Neuron (in vitro differentiated cells): ENCODE data around the gene SLC35F3.

ENCODE experiments used
- H2AFZ ChIP-seq: one replicate; pipeline ENCODE4 v1.6.1; 2013; ENCODE audit warnings: low read depth, mild to moderate bottlenecking, inconsistent platforms, low read length, moderate library complexity
- H3K27me3 ChIP-seq: one replicate; pipeline ENCODE4 v1.6.1; 2013; ENCODE audit warnings: low read length; ENCODE audit not compliant: insufficient read depth
- H3K36me3 ChIP-seq: one replicate; pipeline ENCODE4 v1.6.1; 2013; ENCODE audit warnings: low read length; ENCODE audit not compliant: insufficient read depth
- H3K4me1 ChIP-seq: one replicate; pipeline ENCODE4 v1.6.1; 2013; ENCODE audit warnings: low read length; ENCODE audit not compliant: insufficient read depth
- H3K4me3 ChIP-seq: 2 replicates; pipeline ENCODE4 v1.5.1; 2013; ENCODE audit warnings: mild to moderate bottlenecking, low read length, moderate library complexity
- H3K9me3 ChIP-seq: one replicate; pipeline ENCODE4 v1.6.1; 2013; ENCODE audit warnings: low read length

The SLC35F3 gene

GRCh38 chr1:234039603-234040002 is 135.1 kb downstream of the SLC35F3 start:
- Histone ChIP-seq H3K36me3 (no peaks in the 10 kb centered on the region), H3K4me3 (no peak overlapping the region), H3K27me3 (no peaks in the 10 kb centered on the region), H2AFZ (no peak overlapping the region), H3K9me3 (no peaks in the 10 kb centered on the region), H3K4me1 (no peaks in the 10 kb centered on the region)

- no peaks in the 10 kb centered on the region for H3K4me1 ChIP-seq
- no peak overlapping the region for H2AFZ ChIP-seq
- H3K27me3 ChIP-seq, result no peaks in the 10 kb centered on the region
- H3K4me3 ChIP-seq, result no peak overlapping the region
- H3K9me3 ChIP-seq, result no peaks in the 10 kb centered on the region
- H3K36me3 ChIP-seq, result no peaks in the 10 kb centered on the region
Observed at GRCh38 chr1:234040446-234041317, 136.2 kb downstream of the SLC35F3 start.

GRCh38 chr1:234044079-234044478 is 139.6 kb downstream of the SLC35F3 start:
- Histone ChIP-seq H3K9me3 (no peaks in the 10 kb centered on the region), H2AFZ (no peak overlapping the region)

GRCh38 chr1:234047123-234047522 is 142.6 kb downstream of the SLC35F3 start:
- H3K27me3 ChIP-seq, result no peaks in the 10 kb centered on the region
- H3K36me3 ChIP-seq, result no peaks in the 10 kb centered on the region
- no peaks in the 10 kb centered on the region for H3K4me1 ChIP-seq
- no peak overlapping the region for H3K4me3 ChIP-seq
- no peak overlapping the region for H2AFZ ChIP-seq
- H3K9me3 ChIP-seq, result no peaks in the 10 kb centered on the region

More at GRCh38 chr1:234044079-234044478, 139.6 kb downstream of the SLC35F3 start:
- Histone ChIP-seq H3K4me1 (no peaks in the 10 kb centered on the region), H3K4me3 (no peak overlapping the region), H3K27me3 (no peaks in the 10 kb centered on the region), H3K36me3 (no peaks in the 10 kb centered on the region)

- Histone ChIP-seq H3K27me3 (no peaks in the 10 kb centered on the region), H2AFZ (no peak overlapping the region), H3K9me3 (no peaks in the 10 kb centered on the region), H3K4me1 (no peaks in the 10 kb centered on the region), H3K36me3 (no peaks in the 10 kb centered on the region), H3K4me3 (no peak overlapping the region)
Observed at GRCh38 chr1:234062166-234062565, 157.7 kb downstream of the SLC35F3 start.

- Histone ChIP-seq H3K4me3 (no peak overlapping the region), H3K27me3 (no peaks in the 10 kb centered on the region), H2AFZ (no peak overlapping the region), H3K9me3 (no peaks in the 10 kb centered on the region), H3K4me1 (no peaks in the 10 kb centered on the region), H3K36me3 (no peaks in the 10 kb centered on the region)
Observed at GRCh38 chr1:234065794-234066447, 161.4 kb downstream of the SLC35F3 start.

- no peaks in the 10 kb centered on the region for H3K36me3 ChIP-seq
- H3K4me1 ChIP-seq, result no peaks in the 10 kb centered on the region
Observed at GRCh38 chr1:234067581-234068337, 163.3 kb downstream of the SLC35F3 start.

GRCh38 chr1:234069760-234070159 is 165.3 kb downstream of the SLC35F3 start:
- H2AFZ ChIP-seq, result no peak overlapping the region
- no peaks in the 10 kb centered on the region for H3K4me1 ChIP-seq
- H3K36me3 ChIP-seq, result no peaks in the 10 kb centered on the region
- H3K9me3 ChIP-seq, result no peaks in the 10 kb centered on the region
- H3K4me3 ChIP-seq, result no peak overlapping the region
- H3K27me3 ChIP-seq, result no peaks in the 10 kb centered on the region

More at GRCh38 chr1:234067581-234068337, 163.3 kb downstream of the SLC35F3 start:
- H3K9me3 ChIP-seq, result no peaks in the 10 kb centered on the region
- no peak overlapping the region for H3K4me3 ChIP-seq
- H2AFZ ChIP-seq, result no peak overlapping the region
- H3K27me3 ChIP-seq, result no peaks in the 10 kb centered on the region

GRCh38 chr1:234072793-234073192 is 168.3 kb downstream of the SLC35F3 start:
- no peaks in the 10 kb centered on the region for H3K36me3 ChIP-seq
- no peaks in the 10 kb centered on the region for H3K9me3 ChIP-seq
- no peaks in the 10 kb centered on the region for H3K27me3 ChIP-seq
- H3K4me3 ChIP-seq, result no peak overlapping the region
- no peaks in the 10 kb centered on the region for H3K4me1 ChIP-seq
- no peak overlapping the region for H2AFZ ChIP-seq

- Histone ChIP-seq H3K27me3 (no peaks in the 10 kb centered on the region), H2AFZ (no peak overlapping the region), H3K4me3 (no peak overlapping the region), H3K36me3 (no peaks in the 10 kb centered on the region), H3K9me3 (no peaks in the 10 kb centered on the region), H3K4me1 (no peaks in the 10 kb centered on the region)
Observed at GRCh38 chr1:234078143-234078542, 173.7 kb downstream of the SLC35F3 start.

GRCh38 chr1:234079896-234080295 is 175.4 kb downstream of the SLC35F3 start:
- H2AFZ ChIP-seq, result no peak overlapping the region
- H3K36me3 ChIP-seq, result no peaks in the 10 kb centered on the region
- no peaks in the 10 kb centered on the region for H3K4me1 ChIP-seq
- H3K9me3 ChIP-seq, result no peaks in the 10 kb centered on the region
- no peak overlapping the region for H3K4me3 ChIP-seq
- no peaks in the 10 kb centered on the region for H3K27me3 ChIP-seq

- Histone ChIP-seq H3K36me3 (no peaks in the 10 kb centered on the region), H2AFZ (no peak overlapping the region), H3K4me1 (no peaks in the 10 kb centered on the region), H3K4me3 (no peak overlapping the region), H3K27me3 (no peaks in the 10 kb centered on the region), H3K9me3 (no peaks in the 10 kb centered on the region)
Observed at GRCh38 chr1:234083460-234083859, 179.0 kb downstream of the SLC35F3 start.

- H3K27me3 ChIP-seq, result no peaks in the 10 kb centered on the region
- H2AFZ ChIP-seq, result no peak overlapping the region
- H3K4me1 ChIP-seq, result no peaks in the 10 kb centered on the region
- H3K9me3 ChIP-seq, result no peaks in the 10 kb centered on the region
- no peaks in the 10 kb centered on the region for H3K36me3 ChIP-seq
- no peak overlapping the region for H3K4me3 ChIP-seq
Observed at GRCh38 chr1:234089396-234089795, 184.9 kb downstream of the SLC35F3 start.
